Endothelial cell of hepatic sinusoid (primary cell): ENCODE data around the gene ATP6V1B1.
"Not testable (repeated sequence)": the region's sequence is repeated elsewhere in the genome, so short reads cannot be mapped to it uniquely, and the experiment has no call there.

Source experiments
- in situ Hi-C: cut with HindIII; loops from 2 replicates; pipeline ENCODE4 v1.10.0; 2017; ENCODE audit warnings: low sequenced_read_pairs

ATP6V1B1 gene

GRCh38 chr2:71005271-71006202, 69.8 kb downstream of the ATP6V1B1 start:
- in situ Hi-C loops: no loop called here

GRCh38 chr2:71006323-71006722, 70.6 kb downstream of the ATP6V1B1 start:
- in situ Hi-C loops: no loop called here

DNA sequence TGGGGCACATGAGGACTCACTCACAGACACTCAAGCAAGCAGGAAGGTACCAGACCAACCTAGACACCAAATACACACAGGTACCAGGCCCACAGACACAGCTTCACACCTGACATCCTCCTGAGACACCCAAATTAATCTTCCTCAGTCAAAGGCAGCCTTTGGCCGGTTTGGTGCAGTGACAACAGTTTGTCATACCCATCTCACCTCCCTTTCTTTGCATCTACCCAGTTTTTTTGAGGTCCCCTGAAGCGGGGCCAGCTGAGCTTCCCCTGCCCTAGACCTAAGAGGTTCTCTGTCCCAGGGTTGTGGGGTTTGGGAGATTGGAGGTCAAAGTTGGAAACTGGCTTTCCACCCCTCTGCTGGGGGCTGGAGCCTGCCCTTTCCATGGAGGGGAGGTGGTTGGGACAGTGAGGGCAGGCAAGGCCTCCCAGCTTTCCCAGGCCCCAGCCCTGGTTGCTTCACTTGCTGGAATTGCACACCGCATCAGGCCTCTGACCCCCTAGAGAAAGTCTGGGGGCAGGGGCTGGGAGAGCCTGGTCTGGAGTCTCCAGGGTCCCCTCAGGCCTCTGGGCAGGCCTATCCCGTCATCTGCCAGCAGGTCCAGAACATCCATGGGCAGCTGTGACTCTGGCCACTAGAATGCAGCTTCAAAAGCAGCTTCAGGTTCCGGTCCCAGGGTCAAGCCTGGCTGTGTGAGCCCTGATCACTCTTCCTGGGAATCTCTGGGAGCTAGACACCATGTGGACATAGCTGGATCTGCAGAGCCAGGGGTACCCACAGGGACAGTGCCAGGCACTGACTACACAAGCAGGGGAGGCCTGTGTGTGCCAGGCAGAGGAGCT, 71.5 kb downstream of the ATP6V1B1 start:
- in situ Hi-C loops: no loop called here

- in situ Hi-C loops: no loop called here
Measured at GRCh38 chr2:71008342-71008741, 72.6 kb downstream of the ATP6V1B1 start.

- in situ Hi-C loops: not testable (repeated sequence)
Measured at GRCh38 chr2:71011786-71012185, 76.1 kb downstream of the ATP6V1B1 start.
